ENCODE results near the gene FOXP4. TPM values are rescaled to one million over a fixed set of nuclear protein-coding genes. Genes with fewer than 3 reads are reported as not detected.
A peak's percentile ranks its signal among the peaks of the same experiment; 100 is the strongest.

The FOXP4 gene
- total RNA-seq, 2 experiments from 2014 or later: 11.1 to 11.3 TPM

DNA sequence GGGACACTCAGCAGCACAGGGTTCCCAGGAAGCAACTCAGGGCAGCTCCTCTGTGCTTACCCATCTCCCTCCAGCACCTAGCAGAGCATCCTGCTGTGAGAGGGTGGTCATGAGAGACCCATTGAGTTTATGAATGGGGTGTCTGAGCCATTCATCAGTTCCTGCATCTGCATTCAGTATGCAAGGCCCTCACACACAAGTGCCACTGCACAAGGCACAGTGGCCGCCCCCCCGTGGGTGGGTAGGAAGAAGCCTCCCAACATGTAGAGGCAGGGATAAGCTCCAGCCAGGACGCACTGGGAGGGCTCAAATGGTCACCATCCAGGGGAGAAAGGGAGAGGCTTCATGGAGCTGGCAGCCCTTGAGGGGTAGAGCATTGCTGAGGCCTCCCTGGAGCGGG lies 43.0 kb downstream of the FOXP4 start:
- peaks cover 1% of the 10 kb centered on the region for H3K36me3 Mint-ChIP-seq
- H3K4me3 Mint-ChIP-seq: no peak overlapping the region
- no peaks in the 10 kb centered on the region for H3K9me3 Mint-ChIP-seq
- H3K4me1 Mint-ChIP-seq: peaks cover 4% of the 10 kb centered on the region
- no peak overlapping the region for H3K27ac Mint-ChIP-seq
- no peaks in the 10 kb centered on the region for H3K27me3 Mint-ChIP-seq
- DNase-seq: no peak

- no peak for DNase-seq
- Mint-ChIP-seq H3K27ac (no peak overlapping the region), H3K36me3 (peaks cover 1% of the 10 kb centered on the region), H3K4me1 (peaks cover 4% of the 10 kb centered on the region), H3K9me3 (no peaks in the 10 kb centered on the region), H3K4me3 (no peak overlapping the region), H3K27me3 (no peaks in the 10 kb centered on the region)
Measured at GRCh38 chr6:41589636-41590622, 43.7 kb downstream of the FOXP4 start.

GRCh38 chr6:41591122-41591521 lies 44.9 kb downstream of the FOXP4 start:
- no peak for DNase-seq
- H3K4me1 Mint-ChIP-seq: peaks cover 4% of the 10 kb centered on the region
- H3K36me3 Mint-ChIP-seq: peaks cover 1% of the 10 kb centered on the region
- no peaks in the 10 kb centered on the region for H3K9me3 Mint-ChIP-seq
- H3K4me3 Mint-ChIP-seq: no peak overlapping the region
- no peaks in the 10 kb centered on the region for H3K27me3 Mint-ChIP-seq
- no peak overlapping the region for H3K27ac Mint-ChIP-seq

DNA sequence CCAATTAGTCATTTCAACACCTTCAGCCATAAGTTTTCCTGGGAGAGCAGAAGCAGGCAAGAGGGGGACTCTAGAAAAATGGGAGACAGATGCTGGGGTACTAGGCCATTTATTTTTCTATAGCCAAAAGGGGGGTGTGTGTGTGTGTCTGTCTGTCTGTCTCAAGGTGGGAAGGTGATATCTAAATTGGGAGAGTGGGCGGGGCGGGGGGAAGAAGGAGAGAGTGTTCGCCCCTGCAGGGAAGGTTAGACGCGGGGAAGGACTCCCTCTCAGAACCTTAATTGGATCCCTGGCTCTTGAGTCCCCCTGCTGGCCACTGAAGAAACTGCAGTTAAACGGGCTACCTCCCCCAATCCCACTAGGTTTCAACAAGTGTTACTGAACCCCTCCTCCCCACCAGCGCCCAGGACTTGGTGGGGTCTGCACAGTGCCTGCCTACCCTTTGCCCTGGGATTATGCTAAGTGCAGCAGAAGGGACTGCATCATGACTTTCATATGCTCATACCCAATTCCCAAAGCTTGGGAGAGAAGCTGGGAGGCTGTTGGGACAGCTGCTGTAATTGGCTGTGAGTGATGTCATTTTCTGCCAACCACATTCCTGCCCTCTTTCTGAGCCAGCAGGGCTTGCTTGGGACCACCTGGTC lies 45.8 kb downstream of the FOXP4 start:
- H3K27ac Mint-ChIP-seq: no peak overlapping the region
- H3K4me1 Mint-ChIP-seq: peaks cover 4% of the 10 kb centered on the region
- no peaks in the 10 kb centered on the region for H3K9me3 Mint-ChIP-seq
- H3K36me3 Mint-ChIP-seq: peaks cover 1% of the 10 kb centered on the region
- peak; percentile 67 for DNase-seq
- H3K27me3 Mint-ChIP-seq: no peaks in the 10 kb centered on the region
- no peak overlapping the region for H3K4me3 Mint-ChIP-seq

DNA sequence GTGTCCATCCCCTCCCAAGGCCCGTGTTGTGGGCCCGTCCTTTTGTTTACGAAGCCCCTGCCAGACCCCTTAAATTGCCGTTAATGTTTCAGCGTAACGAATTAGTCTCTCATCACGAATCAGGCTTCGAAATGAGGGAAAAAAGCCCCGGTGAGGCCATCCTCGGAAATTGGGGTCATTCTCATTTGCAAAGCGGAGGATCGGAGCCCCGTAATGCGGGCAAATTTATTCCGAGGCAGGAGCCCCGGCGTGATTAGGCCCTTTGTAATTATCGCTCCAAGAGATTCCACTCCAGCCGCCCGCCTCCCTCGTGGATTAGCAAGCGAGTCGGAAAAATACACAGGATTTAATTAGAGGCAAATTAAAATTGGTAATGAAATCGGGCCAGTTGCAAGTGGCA lies 47.2 kb downstream of the FOXP4 start:
- no peaks in the 10 kb centered on the region for H3K9me3 Mint-ChIP-seq
- peaks cover 1% of the 10 kb centered on the region for H3K36me3 Mint-ChIP-seq
- H3K27ac Mint-ChIP-seq: no peak overlapping the region
- no peak overlapping the region for H3K4me3 Mint-ChIP-seq
- DNase-seq: no peak
- H3K27me3 Mint-ChIP-seq: no peaks in the 10 kb centered on the region
- H3K4me1 Mint-ChIP-seq: peaks cover 4% of the 10 kb centered on the region

GRCh38 chr6:41593839-41594238 lies 47.7 kb downstream of the FOXP4 start:
- peaks cover 1% of the 10 kb centered on the region for H3K36me3 Mint-ChIP-seq
- no peak for DNase-seq
- no peak overlapping the region for H3K27ac Mint-ChIP-seq
- H3K9me3 Mint-ChIP-seq: no peaks in the 10 kb centered on the region
- H3K4me1 Mint-ChIP-seq: peaks cover 4% of the 10 kb centered on the region
- no peak overlapping the region for H3K4me3 Mint-ChIP-seq
- H3K27me3 Mint-ChIP-seq: no peaks in the 10 kb centered on the region

DNA sequence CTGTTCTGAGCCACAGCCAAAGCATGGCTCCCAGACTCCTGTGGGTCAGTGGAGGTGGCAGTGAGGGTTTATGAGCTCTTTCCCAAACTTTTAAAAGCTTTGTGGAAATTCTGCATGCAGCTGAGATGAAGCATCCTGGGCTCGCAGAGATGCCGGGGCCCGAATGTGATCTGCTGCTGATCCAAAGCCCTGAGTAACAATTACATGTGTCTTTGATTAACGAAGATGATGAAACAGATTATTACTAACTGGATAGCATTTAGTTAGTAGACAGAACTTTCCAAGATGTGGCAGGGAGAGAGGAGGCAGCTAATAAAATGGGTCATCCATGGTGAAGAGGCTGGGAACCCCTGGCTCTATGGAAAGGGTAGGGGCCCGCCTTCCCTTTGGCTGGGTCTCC lies 48.1 kb downstream of the FOXP4 start:
- no peak overlapping the region for H3K4me3 Mint-ChIP-seq
- H3K4me1 Mint-ChIP-seq: peaks cover 4% of the 10 kb centered on the region
- no peaks in the 10 kb centered on the region for H3K9me3 Mint-ChIP-seq
- H3K27me3 Mint-ChIP-seq: no peaks in the 10 kb centered on the region
- peaks cover 1% of the 10 kb centered on the region for H3K36me3 Mint-ChIP-seq
- H3K27ac Mint-ChIP-seq: no peak overlapping the region
- no peak for DNase-seq

DNA sequence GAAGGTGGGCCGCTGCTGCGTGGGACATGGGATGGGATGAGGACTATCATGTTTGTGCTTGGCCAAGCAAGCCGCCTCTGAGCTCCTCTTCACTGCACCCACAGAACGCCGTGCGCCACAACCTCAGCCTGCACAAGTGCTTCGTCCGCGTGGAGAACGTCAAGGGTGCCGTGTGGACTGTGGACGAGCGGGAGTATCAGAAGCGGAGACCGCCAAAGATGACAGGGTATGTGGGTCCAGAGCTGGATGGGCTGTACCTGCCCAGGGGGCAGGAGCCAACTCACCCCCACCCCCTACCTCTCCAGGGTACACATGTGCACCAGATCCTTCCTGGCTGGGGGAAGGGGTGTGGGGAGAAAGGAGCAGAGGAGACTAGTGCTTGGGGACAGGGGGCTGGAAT lies 48.6 kb downstream of the FOXP4 start:
- H3K4me3 Mint-ChIP-seq: no peak overlapping the region
- no peaks in the 10 kb centered on the region for H3K9me3 Mint-ChIP-seq
- no peaks in the 10 kb centered on the region for H3K27me3 Mint-ChIP-seq
- DNase-seq: no peak
- peaks cover 4% of the 10 kb centered on the region for H3K4me1 Mint-ChIP-seq
- H3K27ac Mint-ChIP-seq: no peak overlapping the region
- peaks cover 1% of the 10 kb centered on the region for H3K36me3 Mint-ChIP-seq

- H3K9me3 Mint-ChIP-seq: no peaks in the 10 kb centered on the region
- H3K4me1 Mint-ChIP-seq: peaks cover 4% of the 10 kb centered on the region
- no peak for DNase-seq
- H3K27ac Mint-ChIP-seq: no peak overlapping the region
- no peaks in the 10 kb centered on the region for H3K27me3 Mint-ChIP-seq
- H3K4me3 Mint-ChIP-seq: no peak overlapping the region
- peaks cover 1% of the 10 kb centered on the region for H3K36me3 Mint-ChIP-seq
Measured at GRCh38 chr6:41595166-41595565, 49.0 kb downstream of the FOXP4 start.

DNA sequence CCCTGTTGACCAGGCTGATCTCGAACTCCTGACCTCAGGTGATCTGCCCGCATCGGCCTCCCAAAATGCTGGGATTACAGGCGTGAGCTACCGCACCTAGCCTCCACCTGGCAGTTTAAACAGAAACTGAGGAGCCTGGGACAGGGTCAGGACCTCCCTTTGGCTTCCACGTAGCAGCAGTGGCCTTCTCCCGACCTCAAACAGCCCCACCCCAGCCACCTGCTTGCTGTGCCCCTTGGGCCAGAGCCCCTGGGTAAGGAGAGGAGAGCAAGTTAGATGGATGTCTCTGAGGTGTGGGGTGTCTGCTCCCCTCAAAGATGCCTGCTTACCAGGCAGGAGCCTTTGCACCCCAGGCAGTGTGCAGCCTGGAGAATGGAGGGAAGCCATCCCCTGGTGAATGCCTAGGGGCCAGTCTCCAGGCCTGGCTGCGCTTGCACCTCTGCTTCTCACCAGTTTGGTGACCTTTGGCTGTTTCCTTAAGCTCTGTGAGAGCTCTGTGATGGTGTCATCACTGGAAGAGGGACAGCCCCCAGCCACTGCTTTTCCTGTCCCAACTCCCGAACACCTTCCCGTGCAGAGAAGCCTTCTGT lies 50.0 kb downstream of the FOXP4 start:
- no peaks in the 10 kb centered on the region for H3K9me3 Mint-ChIP-seq
- peaks cover 1% of the 10 kb centered on the region for H3K36me3 Mint-ChIP-seq

DNA sequence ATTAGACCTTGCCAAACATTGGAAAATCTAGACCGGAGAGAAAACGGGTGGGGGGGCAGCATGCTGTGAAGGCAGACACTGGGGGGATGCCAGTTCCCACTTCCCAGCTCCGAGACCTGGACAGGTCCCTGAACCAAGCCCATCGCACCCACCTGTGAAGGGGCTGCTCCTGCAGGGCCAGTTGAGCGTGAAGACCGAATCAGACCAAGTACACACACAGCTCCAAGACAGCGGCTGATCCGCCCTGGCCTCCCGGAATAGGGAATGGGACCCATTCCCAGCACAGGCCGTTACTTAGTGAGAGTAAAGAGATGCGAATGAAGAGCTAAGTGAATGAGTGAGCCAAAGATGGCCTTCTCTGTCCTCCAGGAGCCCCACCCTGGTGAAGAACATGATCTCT lies 50.6 kb downstream of the FOXP4 start:
- no peaks in the 10 kb centered on the region for H3K9me3 Mint-ChIP-seq
- no peak for DNase-seq
- H3K4me1 Mint-ChIP-seq: peaks cover 2% of the 10 kb centered on the region
- no peak overlapping the region for H3K4me3 Mint-ChIP-seq
- no peaks in the 10 kb centered on the region for H3K27me3 Mint-ChIP-seq
- H3K36me3 Mint-ChIP-seq: peaks cover 1% of the 10 kb centered on the region
- H3K27ac Mint-ChIP-seq: no peak overlapping the region

More for the DNA sequence above, 50.0 kb downstream of the FOXP4 start:
- Mint-ChIP-seq H3K4me1 (peaks cover 4% of the 10 kb centered on the region), H3K27ac (no peak overlapping the region), H3K27me3 (no peaks in the 10 kb centered on the region), H3K4me3 (no peak overlapping the region)
- DNase-seq: no peak

- Mint-ChIP-seq H3K4me1 (no peaks in the 10 kb centered on the region), H3K4me3 (no peak overlapping the region), H3K36me3 (no peaks in the 10 kb centered on the region), H3K27me3 (no peaks in the 10 kb centered on the region), H3K9me3 (no peaks in the 10 kb centered on the region), H3K27ac (no peak overlapping the region)
- no peak for DNase-seq
Measured at GRCh38 chr6:41597246-41598000, 51.2 kb downstream of the FOXP4 start.

DNA sequence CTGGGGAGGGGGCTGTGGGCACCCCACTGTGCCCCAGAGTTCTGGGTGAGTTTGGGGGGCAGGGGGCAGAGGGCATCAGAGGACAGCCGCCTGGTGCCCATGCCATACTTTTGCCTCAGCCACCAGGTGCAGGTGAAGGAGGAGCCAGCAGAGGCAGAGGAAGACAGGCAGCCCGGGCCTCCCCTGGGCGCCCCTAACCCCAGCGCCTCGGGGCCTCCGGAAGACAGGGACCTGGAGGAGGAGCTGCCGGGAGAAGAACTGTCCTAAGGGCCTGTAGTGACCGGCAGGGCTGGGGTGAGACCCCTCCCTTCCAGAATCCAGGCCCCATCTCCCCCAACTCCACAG lies 52.5 kb downstream of the FOXP4 start:
- Mint-ChIP-seq H3K9me3 (no peaks in the 10 kb centered on the region), H3K27ac (no peak overlapping the region), H3K4me1 (peaks cover 6% of the 10 kb centered on the region), H3K36me3 (no peaks in the 10 kb centered on the region), H3K4me3 (no peak overlapping the region), H3K27me3 (peaks cover 4% of the 10 kb centered on the region)
- DNase-seq: no peak

DNA sequence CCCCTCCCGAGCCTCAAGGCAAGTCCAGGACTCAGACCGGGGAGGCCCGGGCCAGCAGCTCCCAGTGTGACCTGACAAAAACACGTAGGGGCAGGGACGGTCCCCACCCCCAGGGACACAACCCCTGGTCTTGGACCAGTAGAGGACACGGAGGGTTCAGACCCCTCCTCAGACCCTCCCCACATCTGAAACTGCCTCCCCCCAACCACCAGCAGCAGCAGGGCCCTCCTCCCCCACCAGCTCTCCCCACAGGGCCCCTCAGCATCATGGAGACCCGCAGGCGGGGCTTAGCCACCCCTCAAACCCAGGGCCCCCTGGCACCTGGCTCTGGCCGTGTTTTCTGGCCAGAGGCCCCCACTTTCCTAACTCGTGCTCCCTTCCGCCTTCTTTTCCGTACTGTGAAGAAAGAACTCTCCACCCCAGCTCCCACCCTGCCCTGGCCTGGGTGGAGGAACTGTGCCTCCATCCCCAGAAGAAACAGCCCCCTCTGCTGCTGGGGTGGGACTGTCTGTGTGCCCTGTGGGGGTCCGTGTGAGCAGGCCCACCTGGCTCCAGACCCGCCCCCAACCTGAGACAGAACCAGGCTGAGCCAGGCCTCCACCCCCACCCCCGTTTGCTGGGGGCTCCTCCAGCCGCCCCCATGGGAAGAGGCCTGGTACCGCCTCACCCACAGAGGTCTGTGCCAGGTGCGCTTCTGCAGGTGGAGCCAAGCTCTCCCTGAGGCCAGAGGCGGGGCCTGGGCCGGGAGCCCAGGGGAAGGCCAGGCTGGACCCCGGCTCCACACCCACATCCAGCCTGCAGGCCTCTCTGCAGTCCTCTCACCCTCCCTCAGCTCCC lies 53.1 kb downstream of the FOXP4 start:
- DNase-seq: no peak
- H3K4me1 Mint-ChIP-seq: peaks cover 6% of the 10 kb centered on the region
- H3K36me3 Mint-ChIP-seq: no peaks in the 10 kb centered on the region
- H3K9me3 Mint-ChIP-seq: no peaks in the 10 kb centered on the region
- H3K4me3 Mint-ChIP-seq: no peak overlapping the region
- no peak overlapping the region for H3K27ac Mint-ChIP-seq
- H3K27me3 Mint-ChIP-seq: peaks cover 4% of the 10 kb centered on the region

All from activated naive CD8-positive, alpha-beta T cell treated with anti-CD3 and anti-CD28 coated beads for 36 hours (primary cell).